Ascending aorta (tissue), 2 donors: ENCODE results near the gene BMP2. TPM values are rescaled to one million over a fixed set of nuclear protein-coding genes. Genes with fewer than 3 reads are reported as not detected.
A peak's percentile ranks its signal among the peaks of the same experiment; 100 is the strongest.

Experiments used
- DNase-seq, 2 donors: peaks; one replicate each; pipeline ENCODE4 v3.0.0-alpha.2; 2019; ENCODE audit warnings: low spot score in 2 of 2
- H3K27ac ChIP-seq, 2 donors: fragments of 200-600 bp; sonication (generic); one replicate each; pipeline ENCODE4 v1.5.1; 2016 to 2017; ENCODE audit warnings: mild to moderate bottlenecking in 1 of 2
- H3K27me3 ChIP-seq: fragments of 200-600 bp; sonication (generic); one replicate; pipeline ENCODE4 v1.5.1; 2017
- H3K36me3 ChIP-seq, 2 donors: fragments of 200-600 bp; sonication (generic); one replicate each; pipeline ENCODE4 v1.5.1; 2016
- H3K4me1 ChIP-seq, 2 donors: fragments of 200-600 bp; sonication (generic); one replicate each; pipeline ENCODE4 v1.5.1; 2016 to 2017; ENCODE audit warnings: mild to moderate bottlenecking in 1 of 2
- H3K4me3 ChIP-seq, 2 donors: fragments of 200-600 bp; sonication (generic); one replicate each; pipeline ENCODE4 v1.5.1; 2016 to 2017; ENCODE audit warnings: mild to moderate bottlenecking in 1 of 2
- H3K9me3 ChIP-seq, 2 donors: fragments of 200-600 bp; sonication (generic); one replicate each; pipeline ENCODE4 v1.5.1; 2016
- CTCF ChIP-seq, 3 experiments: fragments of 200-600 bp in 2 of 3; fragments of 450-650 bp in 1 of 3; sonication (generic) in 2 of 3; IDR thresholded peaks; one replicate each; pipeline ENCODE4 v1.5.1; 2016 to 2019; ENCODE audit warnings: antibody characterized with exemption in 3 of 3, mild to moderate bottlenecking in 1 of 3, moderate library complexity in 1 of 3
- intact Hi-C: fragments of 100-400 bp; cut with DNase I; formaldehyde crosslinking; loops from one replicate; pipeline ENCODE4 v1.15.1; 2023
- total RNA-seq: library from RNA; depleted of rRNA; stranded (reverse); fragments of >200 nt; gene quantifications from one replicate; pipeline ENCODE4 v1.1.0, GENCODE V29; 2016

The BMP2 gene
- total RNA-seq, 1 donor from 2014 or later, result 31.1 TPM

- H3K4me3 ChIP-seq, result no peak overlapping the region
- no peaks in the 10 kb centered on the region for H3K27me3 ChIP-seq
- DNase-seq, result no peak
Observed at GRCh38 chr20:6732001-6732447, 35.5 kb upstream of the BMP2 start.

GRCh38 chr20:6732851-6733250 lies 34.6 kb upstream of the BMP2 start:
- Histone ChIP-seq H3K36me3 (no peaks in the 10 kb centered on the region), H3K27ac (no peak overlapping the region), H3K4me3 (no peak overlapping the region), H3K9me3 (no peaks in the 10 kb centered on the region), H3K4me1 (peaks cover 0 to 3% of the 10 kb centered on the region in 2 donors), H3K27me3 (no peaks in the 10 kb centered on the region)
- intact Hi-C loops, result no loop called here
- DNase-seq, result no peak
- TF ChIP-seq CTCF (IDR thresholded peaks at IDR 0.05), result no peak

More at GRCh38 chr20:6732001-6732447, 35.5 kb upstream of the BMP2 start:
- no peak for TF ChIP-seq CTCF (IDR thresholded peaks at IDR 0.05)
- no peaks in the 10 kb centered on the region for H3K36me3 ChIP-seq
- H3K4me1 ChIP-seq, result peaks cover 0 to 3% of the 10 kb centered on the region in 2 donors
- H3K27ac ChIP-seq, result no peak overlapping the region
- H3K9me3 ChIP-seq, result no peaks in the 10 kb centered on the region
- intact Hi-C loops, result no loop called here

- Histone ChIP-seq H3K9me3 (no peaks in the 10 kb centered on the region), H3K4me1 (peaks cover 0 to 3% of the 10 kb centered on the region in 2 donors), H3K27me3 (no peaks in the 10 kb centered on the region), H3K27ac (no peak overlapping the region), H3K4me3 (no peak overlapping the region), H3K36me3 (no peaks in the 10 kb centered on the region)
- intact Hi-C loops, result no loop called here
- DNase-seq, result no peak
- no peak for TF ChIP-seq CTCF (IDR thresholded peaks at IDR 0.05)
Observed at GRCh38 chr20:6733965-6734364, 33.5 kb upstream of the BMP2 start.

- no peak for TF ChIP-seq CTCF (IDR thresholded peaks at IDR 0.05)
- Histone ChIP-seq H3K36me3 (no peaks in the 10 kb centered on the region), H3K27me3 (no peaks in the 10 kb centered on the region), H3K27ac (peak overlapping the region; percentile 51 to 53), H3K9me3 (no peaks in the 10 kb centered on the region), H3K4me3 (peak overlapping the region in 1 of 2 donors; percentile 29), H3K4me1 (peaks cover 0 to 3% of the 10 kb centered on the region in 2 donors)
- no peak for DNase-seq
- intact Hi-C loops, result no loop called here
Observed at GRCh38 chr20:6735942-6736845, 31.3 kb upstream of the BMP2 start.

GRCh38 chr20:6739406-6739805 lies 28.1 kb upstream of the BMP2 start:
- Histone ChIP-seq H3K4me3 (no peak overlapping the region), H3K4me1 (peaks cover 0 to 3% of the 10 kb centered on the region in 2 donors), H3K36me3 (no peaks in the 10 kb centered on the region), H3K9me3 (no peaks in the 10 kb centered on the region), H3K27ac (no peak overlapping the region), H3K27me3 (no peaks in the 10 kb centered on the region)
- DNase-seq, result no peak
- intact Hi-C loops, result no loop called here
- TF ChIP-seq CTCF (IDR thresholded peaks at IDR 0.05), result no peak
